ENCODE measurements around the gene TMOD3.
"Not testable (repeated sequence)": the region's sequence is repeated elsewhere in the genome, so short reads cannot be mapped to it uniquely, and the experiment has no call there.

TMOD3 gene

GRCh38 chr15:51865317-51865716 is 35.9 kb downstream of the TMOD3 start:
- no peak for DNase-seq

DNA sequence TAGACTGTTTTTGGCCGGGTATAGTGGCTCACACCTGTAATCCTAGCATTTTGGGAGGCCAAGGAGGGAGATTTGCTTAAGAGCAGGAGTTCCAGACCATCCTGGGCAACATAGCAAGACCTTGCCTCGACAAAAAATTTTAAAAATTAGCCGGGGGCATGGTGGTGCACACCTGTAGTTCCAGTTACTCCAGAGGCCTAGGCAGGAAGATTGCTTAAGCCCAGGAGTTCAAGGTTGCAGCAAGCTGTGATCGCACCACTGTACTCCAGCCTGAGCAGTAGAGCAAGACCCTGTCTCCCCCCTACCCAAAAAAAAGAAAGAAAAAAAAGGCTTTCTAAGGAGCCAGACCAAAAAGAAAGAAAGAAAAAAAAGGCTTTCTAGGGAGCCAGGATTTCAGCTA is 36.7 kb downstream of the TMOD3 start:
- DNase-seq = no peak

GRCh38 chr15:51866751-51867150 is 37.3 kb downstream of the TMOD3 start:
- DNase-seq = no peak

- no peak for DNase-seq
These were observed 39.6 kb downstream of the TMOD3 start for GRCh38 chr15:51869060-51869421.

DNA sequence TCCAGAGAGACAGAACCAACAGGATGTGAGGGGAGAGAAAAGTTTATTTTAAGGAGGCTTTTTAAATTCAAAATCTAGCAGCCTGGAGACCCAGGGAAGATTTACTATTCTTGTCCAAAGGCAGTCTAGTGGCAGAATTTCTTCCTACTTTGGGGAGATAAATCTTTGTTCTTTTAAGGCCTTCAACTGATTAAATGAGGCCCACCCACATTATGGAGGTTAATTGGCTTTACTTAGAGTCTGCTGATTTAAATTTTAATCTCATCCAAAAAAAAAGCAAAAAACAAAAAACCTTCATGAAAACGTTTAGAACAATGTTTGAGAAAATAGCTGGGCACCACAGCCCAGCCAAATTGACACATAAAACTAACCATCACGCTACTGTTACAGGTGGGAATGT is 41.3 kb downstream of the TMOD3 start:
- no peak for DNase-seq

- no peak for DNase-seq
These were observed 45.5 kb downstream of the TMOD3 start for GRCh38 chr15:51874751-51875644.

DNA sequence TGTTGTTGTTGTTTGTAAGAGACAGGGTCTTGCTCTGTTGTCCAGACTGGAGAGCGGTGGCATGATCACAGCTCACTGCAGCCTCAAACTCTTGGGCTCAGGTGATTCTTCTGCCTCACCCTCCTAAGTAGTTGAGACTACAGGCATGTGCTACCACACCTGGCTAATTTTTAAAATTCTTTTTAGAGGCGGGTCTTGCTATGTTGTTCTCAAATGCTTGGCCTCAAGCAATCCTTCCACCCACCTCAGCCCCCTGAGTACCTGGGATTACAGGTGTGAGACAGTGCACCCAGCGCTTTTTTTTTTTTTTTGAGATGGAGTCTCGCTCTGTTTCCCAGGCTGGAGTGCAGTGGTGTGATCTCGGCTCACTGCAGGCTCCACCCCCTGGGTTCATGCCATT is 46.7 kb downstream of the TMOD3 start:
- no peak for DNase-seq

- no peak for DNase-seq
These were observed 49.3 kb downstream of the TMOD3 start for GRCh38 chr15:51878446-51879386.

GRCh38 chr15:51879555-51879954 is 50.1 kb downstream of the TMOD3 start:
- no peak for DNase-seq

DNA sequence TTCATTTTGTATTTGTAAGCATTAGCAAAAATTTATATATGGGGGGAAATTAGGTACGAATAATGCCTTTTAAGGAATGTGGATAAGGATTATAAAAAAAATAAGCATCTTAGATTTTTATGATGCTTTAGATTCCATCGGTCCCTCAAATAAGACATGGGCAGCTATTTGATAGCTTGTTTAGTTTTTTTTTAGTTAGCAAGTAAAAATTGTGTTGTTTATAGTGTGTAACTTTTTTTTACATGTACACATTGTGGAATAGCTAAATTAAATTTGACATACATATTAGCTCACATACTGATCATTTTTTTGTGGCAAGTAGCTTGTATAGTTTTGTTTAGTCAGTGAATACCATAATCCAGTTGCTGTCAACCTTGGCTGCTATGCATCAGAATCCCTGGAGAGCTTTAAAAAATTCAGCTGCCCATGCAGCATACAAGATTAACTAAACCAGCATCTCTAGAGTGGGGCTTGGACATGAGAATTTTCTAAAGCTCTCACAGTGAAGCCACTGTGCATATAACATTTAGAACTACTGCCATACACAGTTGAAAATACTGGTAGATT is 53.9 kb downstream of the TMOD3 start:
- no peak for DNase-seq

- no peak for DNase-seq
These were observed 54.6 kb downstream of the TMOD3 start for GRCh38 chr15:51884041-51884440.

GRCh38 chr15:51884517-51885236 is 55.2 kb downstream of the TMOD3 start:
- DNase-seq = no peak

- not testable (repeated sequence) for DNase-seq
These were observed 56.3 kb downstream of the TMOD3 start for GRCh38 chr15:51885758-51886157.

- DNase-seq = no peak
These were observed 58.6 kb downstream of the TMOD3 start for GRCh38 chr15:51887887-51888592.

- no peak for DNase-seq
These were observed 59.2 kb downstream of the TMOD3 start for GRCh38 chr15:51888593-51889195.

- no peak for DNase-seq
These were observed 60.0 kb downstream of the TMOD3 start for GRCh38 chr15:51889486-51889885.

DNA sequence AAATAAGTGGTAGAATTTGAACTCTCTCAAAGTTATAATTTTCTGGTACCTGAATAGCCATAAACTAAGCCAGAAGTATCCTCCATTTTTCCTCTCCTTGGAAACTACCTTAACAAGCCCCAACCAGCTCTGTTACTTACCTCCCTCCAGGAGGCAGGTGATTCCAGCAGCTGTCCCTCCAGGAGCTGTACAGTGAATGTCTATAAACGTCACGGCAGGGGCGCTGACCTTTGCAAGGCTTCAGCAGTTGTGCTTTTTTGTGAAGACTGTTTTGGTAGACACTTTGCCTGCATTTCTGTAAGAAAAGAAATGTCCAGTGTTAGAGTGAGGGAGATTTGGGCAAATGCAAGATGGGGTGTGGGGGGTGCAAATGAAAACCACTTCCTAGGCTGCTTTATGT is 75.0 kb downstream of the TMOD3 start:
- no peak for DNase-seq

DNA sequence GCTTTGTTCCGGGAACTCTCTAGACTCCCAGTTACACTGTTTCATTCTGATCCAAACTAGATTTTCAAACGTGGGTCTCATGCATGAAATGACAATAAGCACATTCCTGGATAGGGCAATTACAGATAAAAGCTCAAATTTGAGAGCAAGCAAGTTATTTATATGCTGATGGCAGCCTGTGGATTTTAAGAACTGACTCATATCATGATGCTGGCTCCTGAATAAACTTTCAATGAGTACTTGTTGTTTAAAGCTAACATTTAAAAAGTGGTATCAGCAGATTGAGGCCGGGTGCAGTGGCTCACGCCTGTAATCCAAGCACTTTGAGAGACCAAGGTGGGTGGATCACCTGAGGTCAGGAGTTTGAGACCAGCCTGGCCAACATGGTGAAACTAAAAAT is 75.5 kb downstream of the TMOD3 start:
- no peak for DNase-seq

- DNase-seq = no peak
These were observed 77.8 kb downstream of the TMOD3 start for GRCh38 chr15:51907136-51907862.

- DNase-seq = no peak
These were observed 78.9 kb downstream of the TMOD3 start for GRCh38 chr15:51908316-51908715.

DNA sequence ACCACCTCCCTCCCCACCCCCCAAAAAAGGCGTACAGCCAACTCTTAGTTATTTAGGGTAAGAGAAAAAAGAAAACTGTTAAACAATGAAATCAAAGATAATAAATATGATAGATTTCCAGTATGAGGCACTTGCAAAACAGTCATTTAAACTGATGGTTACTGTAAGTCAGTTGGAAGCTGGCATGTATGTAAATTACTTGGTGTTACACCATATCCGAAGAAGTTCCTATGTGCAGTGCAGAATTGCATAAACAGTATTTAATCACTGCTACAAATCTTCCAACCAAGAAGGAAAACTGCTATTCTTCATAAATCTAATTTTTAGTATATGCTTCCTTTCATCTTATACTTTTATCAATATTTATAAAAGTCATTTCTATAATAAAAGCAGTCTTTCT is 80.1 kb downstream of the TMOD3 start:
- no peak for DNase-seq

Measured in cortex of kidney (tissue), 1 donor.